B cell (primary cell): ENCODE measurements around the gene BID. TPM values are rescaled to one million over a fixed set of nuclear protein-coding genes. Genes with fewer than 3 reads are reported as not detected.

Experiments used
- ATAC-seq: fragments of 200-7000 bp; cut with Tn5 transposase; one replicate; pipeline ENCODE4 v1.10.0; 2021; ENCODE audit warnings: low read depth, mild to moderate bottlenecking, moderate number of reproducible peaks, moderate library complexity
- CTCF ChIA-PET: fragments of 350-600 bp; sonication (Branson Sonifier 250); formaldehyde crosslinking; loops from one replicate; lab custom pipeline; 2021; ENCODE audit warnings: antibody characterized with exemption, inconsistent platforms; lab: Charles Lee
- POLR2A ChIA-PET: fragments of 350-600 bp; sonication (Branson Sonifier 250); formaldehyde crosslinking; loops from one replicate; lab custom pipeline; 2021; ENCODE audit warnings: antibody characterized with exemption; lab: Charles Lee
- DNase-seq: peaks from one replicate; pipeline ENCODE4 v3.0.0; 2013
- H2AFZ ChIP-seq: 2 replicates; pipeline ENCODE4 v1.6.1; 2012; ENCODE audit warnings: mild to moderate bottlenecking, low read depth, low read length; ENCODE audit not compliant: insufficient read depth, poor library complexity, severe bottlenecking
- H3K27ac ChIP-seq, 2 donors: 1 replicate in 1 of 2; 2 replicates in 1 of 2; pipeline ENCODE4 v1.5.1; 2012 to 2013; ENCODE audit warnings: low read length in 2 of 2, mild to moderate bottlenecking in 2 of 2, moderate library complexity in 1 of 2
- H3K27me3 ChIP-seq, 4 experiments: fragments of 200-600 bp in 1 of 4; sonication (generic) in 1 of 4; replicated peaks in 1 of 4; 1 replicate in 2 of 4; 2 replicates in 2 of 4; pipeline versions ENCODE4 v1.6.1 to v1.7.0; 2013 to 2016; ENCODE audit warnings: low read length in 3 of 4, mild to moderate bottlenecking in 2 of 4, mixed read lengths in 1 of 4, moderate library complexity in 1 of 4; ENCODE audit not compliant: insufficient read depth in 4 of 4, control insufficient read depth in 3 of 4; ENCODE audit errors: control extremely low read depth in 1 of 4
- H3K36me3 ChIP-seq, 2 experiments: replicated peaks in 1 of 2; 1 replicate in 1 of 2; 2 replicates in 1 of 2; pipeline versions ENCODE4 v1.6.1 to v1.7.1; 2013; ENCODE audit warnings: low read length in 1 of 2; ENCODE audit not compliant: insufficient read depth in 2 of 2, control insufficient read depth in 1 of 2; ENCODE audit errors: control extremely low read depth in 1 of 2, extremely low read depth in 1 of 2
- H3K4me1 ChIP-seq, 2 donors: fragments of 200-600 bp in 1 of 2; sonication (generic) in 1 of 2; 1 replicate in 1 of 2; 2 replicates in 1 of 2; pipeline versions ENCODE4 v1.5.1 to v1.6.1; 2013 to 2017; ENCODE audit warnings: low read length in 2 of 2; ENCODE audit not compliant: control insufficient read depth in 2 of 2, insufficient read depth in 2 of 2
- H3K4me2 ChIP-seq: replicated peaks from 2 replicates; pipeline ENCODE3; 2012; ENCODE audit warnings: mild to moderate bottlenecking, low read depth, low read length; ENCODE audit not compliant: poor library complexity, severe bottlenecking
- H3K4me3 ChIP-seq, 5 experiments: fragments of 200-600 bp in 1 of 5; sonication (generic) in 1 of 5; 1 replicate in 3 of 5; 2 replicates in 2 of 5; pipeline versions ENCODE4 v1.5.1 to v1.7.0; 2011 to 2016; ENCODE audit warnings: low read length in 4 of 5, mild to moderate bottlenecking in 4 of 5, low read depth in 2 of 5, control low read depth in 1 of 5, moderate library complexity in 1 of 5; ENCODE audit not compliant: insufficient read depth in 1 of 5; ENCODE audit errors: control extremely low read depth in 1 of 5, extremely low read depth in 1 of 5
- H3K79me2 ChIP-seq: fragments of 200-600 bp; sonication (generic); one replicate; pipeline ENCODE4 v1.6.0; 2016; ENCODE audit warnings: low read length; ENCODE audit not compliant: control insufficient read depth, insufficient read depth
- H3K9ac ChIP-seq: fragments of 200-600 bp; sonication (generic); 2 replicates; pipeline ENCODE4 v1.6.1; 2017; ENCODE audit warnings: mild to moderate bottlenecking, low read length, moderate library complexity
- H3K9me3 ChIP-seq, 3 donors: one replicate each; pipeline versions ENCODE4 v1.6.1 to v1.7.1; 2013; ENCODE audit warnings: low read length in 2 of 3; ENCODE audit not compliant: control insufficient read depth in 2 of 3, insufficient read depth in 1 of 3; ENCODE audit errors: control extremely low read depth in 1 of 3
- H4K20me1 ChIP-seq: 2 replicates; pipeline ENCODE4 v1.6.0; 2012; ENCODE audit warnings: mild to moderate bottlenecking, low read length; ENCODE audit not compliant: insufficient read depth, control insufficient read depth, poor library complexity, severe bottlenecking
- H3K27ac Mint-ChIP-seq: one replicate; pipeline ENCODE4 v1.8.0; 2021; ENCODE audit warnings: mixed read lengths
- H3K27me3 Mint-ChIP-seq: one replicate; pipeline ENCODE4 v1.8.0; 2021; ENCODE audit warnings: mixed read lengths
- H3K4me1 Mint-ChIP-seq: one replicate; pipeline ENCODE4 v1.8.0; 2021; ENCODE audit warnings: mixed read lengths
- H3K4me3 Mint-ChIP-seq: one replicate; pipeline ENCODE4 v1.8.0; 2021; ENCODE audit warnings: mixed read lengths
- H3K9me3 Mint-ChIP-seq: one replicate; pipeline ENCODE4 v1.8.0; 2022; ENCODE audit warnings: mixed read lengths; ENCODE audit not compliant: insufficient read depth
- CTCF ChIP-seq: fragments of 200-600 bp; IDR thresholded peaks from one replicate; pipeline ENCODE4 v1.8.0; 2022; ENCODE audit warnings: antibody characterized with exemption, mild to moderate bottlenecking
- EZH2 ChIP-seq: IDR thresholded peaks from 2 replicates; pipeline ENCODE4 v1.6.1; 2012; ENCODE audit warnings: borderline replicate concordance, low read depth, mild to moderate bottlenecking, moderate library complexity, low read length; ENCODE audit not compliant: insufficient read depth, poor library complexity, severe bottlenecking
- WGBS: methylation state at CpG from one replicate; pipeline ENCODE4 v1.1.5; 2013; ENCODE audit warnings: missing lambda C conversion rate; ENCODE audit not compliant: insufficient coverage; 5-methylcytosine and 5-hydroxymethylcytosine counted together
- intact Hi-C: fragments of 100-400 bp; cut with micrococcal nuclease; formaldehyde crosslinking; loops from one replicate; pipeline ENCODE4 v1.10.0; 2022
- polyA plus RNA-seq: library from polyadenylated mRNA; depleted of rRNA; stranded (reverse); fragments of >200 nt; gene quantifications from 2 replicates; pipeline ENCODE4 v1.2.3, GENCODE V29; 2012
- total RNA-seq, 2 donors: library from RNA; stranded (reverse); fragments of 120-200 nt in 1 of 2; gene quantifications; 1 replicate in 1 of 2; 2 replicates in 1 of 2; pipeline versions ENCODE4 v1.2.3 to v1.2.4, GENCODE V29; 2013 to 2022

Gene BID
- total and polyA plus RNA-seq, 2 donors (not counting 1 experiment from before 2014, with no cell fraction given): 17.5 to 23.3 TPM

GRCh38 chr22:17788528-17789378 lies 14.5 kb upstream of the BID start:
- no peak for TF ChIP-seq EZH2
- no peak for TF ChIP-seq CTCF
- no peak overlapping the region for H3K27ac Mint-ChIP-seq
- H3K27me3 Mint-ChIP-seq: no peaks in the 10 kb centered on the region
- no peak for DNase-seq
- H3K4me1 Mint-ChIP-seq: peaks cover 6% of the 10 kb centered on the region
- no peak overlapping the region for H3K4me2 ChIP-seq
- WGBS: 96% methylated on average over 28 of the region's 32 CpGs
- H3K79me2 ChIP-seq: peaks cover 1% of the 10 kb centered on the region
- ChIA-PET POLR2A (no interaction called here), CTCF (interaction anchor here (0.7 to 1.8 kb wide), 6 partner anchors 9 to 287 kb away, joined by 3 to 7 read pairs (median 3); no protein-coding TSS in a partner anchor)
- H3K9me3 Mint-ChIP-seq: no peaks in the 10 kb centered on the region
- H3K9ac ChIP-seq: no peak overlapping the region
- peaks cover 0 to 56% of the 10 kb centered on the region in 2 experiments for H3K36me3 ChIP-seq
- H3K4me3 Mint-ChIP-seq: no peak overlapping the region
- intact Hi-C loops: no loop called here
- no peak overlapping the region for H2AFZ ChIP-seq
- no peaks in the 10 kb centered on the region for H3K27me3 ChIP-seq
- peaks cover 13% of the 10 kb centered on the region for H4K20me1 ChIP-seq
- no peak overlapping the region for H3K4me3 ChIP-seq
- no peak overlapping the region for H3K27ac ChIP-seq
- H3K9me3 ChIP-seq: no peaks in the 10 kb centered on the region
- no peaks in the 10 kb centered on the region for H3K4me1 ChIP-seq
- no peak for ATAC-seq
